ENCODE measurements around the gene C2CD5.

Gene C2CD5

GRCh38 chr12:22477894-22478287, 66.5 kb downstream of the C2CD5 start:
- no peak overlapping the region for H3K27ac ChIP-seq (ENCODE audit: low read length)
- no peaks in the 10 kb centered on the region for H3K4me1 ChIP-seq (ENCODE audit: control insufficient read depth, insufficient read depth, low read length)
- no peaks in the 10 kb centered on the region for H3K27me3 ChIP-seq (ENCODE audit: control insufficient read depth in 1 of 2, insufficient read depth in 2 of 2, low read length in 2 of 2)
- H3K36me3 ChIP-seq (ENCODE audit: control insufficient read depth in 2 of 2, insufficient read depth in 2 of 2, low read length in 2 of 2): peaks cover 11 to 14% of the 10 kb centered on the region in 2 donors
- no peak overlapping the region for H3K4me3 ChIP-seq (ENCODE audit: low read length in 2 of 2)
- H3K9me3 ChIP-seq (ENCODE audit: control insufficient read depth in 2 of 2, low read length in 2 of 2): no peaks in the 10 kb centered on the region
- H3K9ac ChIP-seq (ENCODE audit: low read length in 2 of 2): no peak overlapping the region

- Histone ChIP-seq H3K27me3 (ENCODE audit: control insufficient read depth in 1 of 2, insufficient read depth in 2 of 2, low read length in 2 of 2) (no peaks in the 10 kb centered on the region), H3K27ac (ENCODE audit: low read length) (no peak overlapping the region), H3K9me3 (ENCODE audit: control insufficient read depth in 2 of 2, low read length in 2 of 2) (no peaks in the 10 kb centered on the region), H3K4me1 (ENCODE audit: control insufficient read depth, insufficient read depth, low read length) (no peaks in the 10 kb centered on the region), H3K9ac (ENCODE audit: low read length in 2 of 2) (no peak overlapping the region), H3K4me3 (ENCODE audit: low read length in 2 of 2) (no peak overlapping the region), H3K36me3 (ENCODE audit: control insufficient read depth in 2 of 2, insufficient read depth in 2 of 2, low read length in 2 of 2) (peaks cover 11 to 14% of the 10 kb centered on the region in 2 donors)
These were observed 67.0 kb downstream of the C2CD5 start for GRCh38 chr12:22477166-22477893.

GRCh38 chr12:22476133-22476532, 68.2 kb downstream of the C2CD5 start:
- Histone ChIP-seq H3K4me1 (ENCODE audit: control insufficient read depth, insufficient read depth, low read length) (no peaks in the 10 kb centered on the region), H3K27ac (ENCODE audit: low read length) (no peak overlapping the region), H3K9ac (ENCODE audit: low read length in 2 of 2) (no peak overlapping the region), H3K4me3 (ENCODE audit: low read length in 2 of 2) (no peak overlapping the region), H3K36me3 (ENCODE audit: control insufficient read depth in 2 of 2, insufficient read depth in 2 of 2, low read length in 2 of 2) (peaks cover 10 to 11% of the 10 kb centered on the region in 2 donors), H3K27me3 (ENCODE audit: control insufficient read depth in 1 of 2, insufficient read depth in 2 of 2, low read length in 2 of 2) (no peaks in the 10 kb centered on the region), H3K9me3 (ENCODE audit: control insufficient read depth in 2 of 2, low read length in 2 of 2) (no peaks in the 10 kb centered on the region)

GRCh38 chr12:22474970-22475720, 69.2 kb downstream of the C2CD5 start:
- Histone ChIP-seq H3K27me3 (ENCODE audit: control insufficient read depth in 1 of 2, insufficient read depth in 2 of 2, low read length in 2 of 2) (no peaks in the 10 kb centered on the region), H3K27ac (ENCODE audit: low read length) (no peak overlapping the region), H3K36me3 (ENCODE audit: control insufficient read depth in 2 of 2, insufficient read depth in 2 of 2, low read length in 2 of 2) (peaks cover 10 to 11% of the 10 kb centered on the region in 2 donors), H3K9me3 (ENCODE audit: control insufficient read depth in 2 of 2, low read length in 2 of 2) (no peaks in the 10 kb centered on the region), H3K4me3 (ENCODE audit: low read length in 2 of 2) (no peak overlapping the region), H3K9ac (ENCODE audit: low read length in 2 of 2) (no peak overlapping the region), H3K4me1 (ENCODE audit: control insufficient read depth, insufficient read depth, low read length) (no peaks in the 10 kb centered on the region)

- no peak overlapping the region for H3K4me3 ChIP-seq (ENCODE audit: low read length in 2 of 2)
- H3K9ac ChIP-seq (ENCODE audit: low read length in 2 of 2): no peak overlapping the region
- H3K4me1 ChIP-seq (ENCODE audit: control insufficient read depth, insufficient read depth, low read length): no peaks in the 10 kb centered on the region
- no peaks in the 10 kb centered on the region for H3K9me3 ChIP-seq (ENCODE audit: control insufficient read depth in 2 of 2, low read length in 2 of 2)
- H3K27ac ChIP-seq (ENCODE audit: low read length): no peak overlapping the region
- H3K27me3 ChIP-seq (ENCODE audit: control insufficient read depth in 1 of 2, insufficient read depth in 2 of 2, low read length in 2 of 2): no peaks in the 10 kb centered on the region
- peaks cover 11 to 13% of the 10 kb centered on the region in 2 donors for H3K36me3 ChIP-seq (ENCODE audit: control insufficient read depth in 2 of 2, insufficient read depth in 2 of 2, low read length in 2 of 2)
These were observed 71.1 kb downstream of the C2CD5 start for GRCh38 chr12:22473212-22473611.

- Histone ChIP-seq H3K36me3 (ENCODE audit: control insufficient read depth in 2 of 2, insufficient read depth in 2 of 2, low read length in 2 of 2) (peaks cover 3 to 7% of the 10 kb centered on the region in 2 donors), H3K9me3 (ENCODE audit: control insufficient read depth in 2 of 2, low read length in 2 of 2) (no peaks in the 10 kb centered on the region), H3K9ac (ENCODE audit: low read length in 2 of 2) (no peak overlapping the region), H3K27me3 (ENCODE audit: control insufficient read depth in 1 of 2, insufficient read depth in 2 of 2, low read length in 2 of 2) (no peaks in the 10 kb centered on the region), H3K4me3 (ENCODE audit: low read length in 2 of 2) (no peak overlapping the region), H3K4me1 (ENCODE audit: control insufficient read depth, insufficient read depth, low read length) (no peaks in the 10 kb centered on the region), H3K27ac (ENCODE audit: low read length) (no peak overlapping the region)
These were observed 77.2 kb downstream of the C2CD5 start for GRCh38 chr12:22467190-22467589.

GRCh38 chr12:22463306-22463705, 81.0 kb downstream of the C2CD5 start:
- no peak overlapping the region for H3K9ac ChIP-seq (ENCODE audit: low read length in 2 of 2)
- H3K4me1 ChIP-seq (ENCODE audit: control insufficient read depth, insufficient read depth, low read length): no peaks in the 10 kb centered on the region
- no peak overlapping the region for H3K4me3 ChIP-seq (ENCODE audit: low read length in 2 of 2)
- H3K9me3 ChIP-seq (ENCODE audit: control insufficient read depth in 2 of 2, low read length in 2 of 2): no peaks in the 10 kb centered on the region
- H3K27ac ChIP-seq (ENCODE audit: low read length): no peak overlapping the region
- no peaks in the 10 kb centered on the region for H3K27me3 ChIP-seq (ENCODE audit: control insufficient read depth in 1 of 2, insufficient read depth in 2 of 2, low read length in 2 of 2)
- H3K36me3 ChIP-seq (ENCODE audit: control insufficient read depth in 2 of 2, insufficient read depth in 2 of 2, low read length in 2 of 2): peaks cover 0 to 5% of the 10 kb centered on the region in 2 donors

GRCh38 chr12:22461786-22462185, 82.6 kb downstream of the C2CD5 start:
- Histone ChIP-seq H3K27ac (ENCODE audit: low read length) (no peak overlapping the region), H3K36me3 (ENCODE audit: control insufficient read depth in 2 of 2, insufficient read depth in 2 of 2, low read length in 2 of 2) (peaks cover 0 to 2% of the 10 kb centered on the region in 2 donors), H3K9ac (ENCODE audit: low read length in 2 of 2) (no peak overlapping the region), H3K4me3 (ENCODE audit: low read length in 2 of 2) (no peak overlapping the region), H3K9me3 (ENCODE audit: control insufficient read depth in 2 of 2, low read length in 2 of 2) (no peaks in the 10 kb centered on the region), H3K4me1 (ENCODE audit: control insufficient read depth, insufficient read depth, low read length) (no peaks in the 10 kb centered on the region), H3K27me3 (ENCODE audit: control insufficient read depth in 1 of 2, insufficient read depth in 2 of 2, low read length in 2 of 2) (no peaks in the 10 kb centered on the region)

- H3K27ac ChIP-seq (ENCODE audit: low read length): no peak overlapping the region
- H3K9ac ChIP-seq (ENCODE audit: low read length in 2 of 2): no peak overlapping the region
- H3K4me1 ChIP-seq (ENCODE audit: control insufficient read depth, insufficient read depth, low read length): no peaks in the 10 kb centered on the region
- H3K36me3 ChIP-seq (ENCODE audit: control insufficient read depth in 2 of 2, insufficient read depth in 2 of 2, low read length in 2 of 2): peaks cover 0 to 2% of the 10 kb centered on the region in 2 donors
- H3K9me3 ChIP-seq (ENCODE audit: control insufficient read depth in 2 of 2, low read length in 2 of 2): no peaks in the 10 kb centered on the region
- no peaks in the 10 kb centered on the region for H3K27me3 ChIP-seq (ENCODE audit: control insufficient read depth in 1 of 2, insufficient read depth in 2 of 2, low read length in 2 of 2)
- H3K4me3 ChIP-seq (ENCODE audit: low read length in 2 of 2): no peak overlapping the region
These were observed 84.4 kb downstream of the C2CD5 start for GRCh38 chr12:22459838-22460490.

GRCh38 chr12:22458298-22458937, 85.9 kb downstream of the C2CD5 start:
- H3K4me3 ChIP-seq (ENCODE audit: low read length in 2 of 2): no peak overlapping the region
- no peaks in the 10 kb centered on the region for H3K9me3 ChIP-seq (ENCODE audit: control insufficient read depth in 2 of 2, low read length in 2 of 2)
- no peaks in the 10 kb centered on the region for H3K4me1 ChIP-seq (ENCODE audit: control insufficient read depth, insufficient read depth, low read length)
- H3K9ac ChIP-seq (ENCODE audit: low read length in 2 of 2): no peak overlapping the region
- H3K27ac ChIP-seq (ENCODE audit: low read length): no peak overlapping the region
- no peaks in the 10 kb centered on the region for H3K27me3 ChIP-seq (ENCODE audit: control insufficient read depth in 1 of 2, insufficient read depth in 2 of 2, low read length in 2 of 2)
- peaks cover 2 to 3% of the 10 kb centered on the region in 2 donors for H3K36me3 ChIP-seq (ENCODE audit: control insufficient read depth in 2 of 2, insufficient read depth in 2 of 2, low read length in 2 of 2)
